Measurements from ENCODE around the gene APOBR. TPM values are rescaled to one million over a fixed set of nuclear protein-coding genes. Genes with fewer than 3 reads are reported as not detected.
"Not testable (repeated sequence)": the region's sequence is repeated elsewhere in the genome, so short reads cannot be mapped to it uniquely, and the experiment has no call there.

Gene APOBR
- total RNA-seq, 1 donor from 2014 or later = under 0.01 TPM

DNA sequence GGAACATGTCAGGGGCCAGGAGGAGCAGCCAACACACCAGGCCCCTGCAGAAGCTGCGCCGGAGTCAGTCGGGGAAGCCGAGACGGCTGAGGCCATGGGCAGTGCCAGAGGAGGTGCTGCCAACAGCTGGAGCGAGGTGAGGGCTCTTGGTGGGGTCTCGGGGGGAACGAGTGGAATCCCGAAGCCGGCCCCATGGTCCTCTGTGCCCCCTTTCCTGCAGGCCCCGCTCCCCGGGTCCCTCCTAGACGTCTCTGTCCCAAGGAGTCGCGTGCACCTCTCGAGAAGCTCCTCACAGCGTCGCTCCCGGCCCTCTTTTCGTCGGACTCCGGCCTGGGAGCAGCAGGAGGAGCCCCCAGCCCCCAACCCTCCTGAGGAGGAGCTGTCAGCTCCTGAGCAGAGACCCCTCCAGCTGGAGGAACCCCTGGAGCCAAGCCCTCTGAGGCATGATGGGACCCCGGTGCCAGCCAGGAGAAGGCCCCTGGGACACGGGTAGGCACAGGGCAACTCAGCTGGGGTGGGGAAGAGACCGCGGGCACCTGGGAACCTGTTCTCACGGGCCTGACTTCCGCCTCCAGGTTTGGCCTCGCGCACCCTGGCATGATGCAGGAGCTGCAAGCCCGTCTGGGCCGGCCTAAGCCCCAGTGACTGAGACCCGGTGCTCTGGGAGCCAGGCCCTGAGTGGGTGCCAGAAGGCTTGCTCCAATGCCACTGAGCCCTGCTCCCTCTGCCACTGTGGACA lies 3.6 kb downstream of the APOBR start:
- no peak for DNase-seq (ENCODE audit: low read depth in 2 of 2)

DNA sequence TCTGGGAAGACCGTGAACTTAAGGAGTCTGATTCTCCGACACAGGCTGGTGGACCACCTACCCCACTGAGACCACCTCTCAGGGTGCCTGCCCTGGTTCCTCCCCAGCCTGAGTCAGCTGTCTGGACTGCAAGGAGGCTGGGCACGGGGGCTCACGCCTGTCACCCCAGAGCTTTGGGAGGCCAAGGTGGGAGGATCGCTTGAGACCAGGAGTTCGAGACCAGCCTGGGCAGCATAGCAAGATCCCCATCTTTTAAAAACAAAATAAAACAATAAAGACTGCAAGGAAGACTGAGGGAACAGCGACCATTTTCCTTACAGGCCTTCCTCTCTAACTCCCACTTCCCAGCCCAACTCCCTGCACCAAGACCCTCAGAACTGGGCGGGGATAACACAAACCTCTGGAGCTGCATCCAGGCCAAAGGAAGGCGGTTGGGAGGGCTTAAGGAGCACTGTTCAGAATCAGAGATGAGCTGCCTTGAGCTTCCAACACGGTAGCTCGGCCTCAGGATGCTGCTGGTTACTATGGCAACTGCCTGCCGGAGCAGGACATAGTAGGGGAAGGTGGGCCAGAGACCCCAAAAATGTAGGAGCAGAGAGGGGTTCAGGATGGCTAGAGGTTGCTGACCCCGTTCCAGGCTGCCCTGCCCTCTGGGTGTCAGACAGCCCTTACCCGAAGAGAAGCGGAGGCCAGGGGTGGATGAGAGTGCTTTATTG lies 4.4 kb downstream of the APOBR start:
- no peak for DNase-seq (ENCODE audit: low read depth in 2 of 2)

DNA sequence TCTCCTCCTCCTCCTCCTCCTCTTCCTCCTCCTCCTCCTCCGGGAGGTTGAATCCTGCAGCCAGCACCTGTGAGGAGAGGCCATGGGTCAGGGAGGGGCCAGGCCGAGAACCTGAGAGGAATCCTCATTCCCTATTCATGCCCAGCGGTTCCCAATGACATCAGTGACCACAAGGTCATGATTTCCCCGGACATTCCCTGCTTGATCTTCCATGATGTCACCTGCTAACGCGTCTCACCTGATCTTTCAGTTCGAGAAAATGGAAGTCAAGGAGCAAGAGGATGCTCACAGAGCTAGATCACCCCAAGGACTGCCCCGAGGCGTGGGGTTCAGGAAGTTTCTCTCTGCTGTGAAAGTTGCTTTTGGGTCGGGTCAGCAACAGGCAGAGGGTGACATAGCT lies 5.4 kb downstream of the APOBR start:
- DNase-seq (ENCODE audit: low read depth in 2 of 2) = no peak

DNA sequence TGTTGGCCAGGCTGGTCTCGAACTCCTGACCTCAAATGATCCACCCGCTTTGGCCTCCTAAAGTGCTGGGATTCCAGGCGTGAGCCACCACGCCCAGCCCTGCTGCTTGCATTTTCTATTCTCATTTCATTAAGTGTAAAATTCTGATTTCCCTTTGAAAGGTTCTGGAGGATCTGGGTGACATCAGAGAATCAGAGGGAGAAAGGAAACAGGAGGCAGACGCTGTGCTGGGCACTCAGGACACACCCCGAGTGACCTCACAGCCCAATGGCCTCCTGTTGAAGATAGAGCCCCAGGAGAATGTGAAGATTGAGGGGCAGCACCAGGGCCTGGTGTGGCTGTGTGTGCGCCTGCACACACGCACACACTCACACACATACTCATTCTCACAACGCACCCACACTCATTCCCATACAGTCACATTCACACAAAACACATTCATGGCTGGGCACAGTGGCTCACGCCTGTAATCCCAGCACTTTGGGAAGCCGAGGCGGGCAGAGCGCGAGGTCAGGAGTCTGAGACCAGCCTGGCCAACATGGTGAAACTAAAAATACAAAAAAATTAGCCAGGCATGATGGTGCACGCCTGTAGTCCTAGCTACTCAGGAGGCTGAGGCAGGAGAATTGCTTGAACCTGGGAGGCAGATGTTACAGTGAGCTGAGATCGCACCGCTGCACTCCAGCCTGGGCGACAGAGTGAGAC lies 6.2 kb downstream of the APOBR start:
- not testable (repeated sequence) for DNase-seq (ENCODE audit: low read depth in 2 of 2)

DNA sequence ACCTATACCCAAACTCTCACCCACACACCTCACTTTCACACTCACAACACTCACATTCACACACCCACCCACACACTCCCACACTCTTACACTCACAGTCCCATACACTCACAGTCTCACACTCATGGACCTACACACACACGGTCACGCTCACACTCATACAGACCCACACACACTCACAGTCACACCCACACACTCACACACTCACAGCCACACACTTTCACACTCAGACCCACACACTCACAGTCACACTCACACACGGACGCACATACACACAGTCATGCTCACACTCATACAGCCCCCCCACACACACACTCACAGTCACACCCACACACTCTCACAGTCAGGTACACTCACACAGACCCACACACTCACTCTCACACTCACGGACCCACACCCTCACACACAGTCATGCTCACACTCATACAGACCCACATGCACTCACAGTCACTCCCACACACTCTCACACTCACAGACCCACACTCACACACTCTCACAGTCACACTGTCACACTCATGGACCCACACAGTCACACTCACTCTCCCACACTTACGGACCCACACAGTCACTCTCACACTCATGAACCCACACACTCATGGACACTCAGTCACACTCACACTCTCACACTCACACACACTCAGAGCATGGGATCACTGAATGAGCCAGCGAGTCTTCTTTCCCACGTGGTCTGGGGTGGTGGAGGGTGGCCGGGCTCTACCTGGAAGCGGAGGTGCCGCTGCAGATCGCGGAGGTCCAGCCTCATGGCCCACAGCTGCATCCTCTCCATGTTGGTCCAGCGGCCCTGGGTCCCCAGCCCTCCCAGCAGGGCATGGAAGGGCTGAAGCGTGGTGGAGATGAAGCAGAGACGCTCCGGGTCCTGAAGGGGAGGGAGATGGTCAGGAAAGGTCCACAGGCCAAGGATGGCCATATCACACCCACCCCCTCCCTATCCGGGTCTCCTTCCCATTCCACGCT lies 7.1 kb downstream of the APOBR start:
- DNase-seq (ENCODE audit: low read depth in 2 of 2) = no peak

DNA sequence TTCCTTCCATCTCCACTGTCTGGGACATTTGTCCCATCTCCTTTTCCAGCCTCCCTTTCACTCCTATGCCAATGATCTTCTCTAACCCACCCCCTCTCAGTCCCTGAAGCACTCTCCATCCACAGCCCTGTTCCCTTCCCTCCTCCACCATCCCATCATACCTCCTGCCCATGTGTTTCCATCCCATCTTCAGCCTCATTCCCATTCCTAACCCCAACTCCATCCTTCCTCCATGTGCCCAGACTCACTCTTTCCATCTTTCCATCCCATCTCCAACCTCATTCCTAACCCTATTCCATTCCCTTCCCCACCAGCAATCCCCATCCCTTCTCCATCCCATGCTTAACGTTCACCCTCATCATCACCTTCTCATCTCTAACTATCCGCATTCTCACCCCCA lies 7.8 kb downstream of the APOBR start:
- no peak for DNase-seq (ENCODE audit: low read depth in 2 of 2)

DNA sequence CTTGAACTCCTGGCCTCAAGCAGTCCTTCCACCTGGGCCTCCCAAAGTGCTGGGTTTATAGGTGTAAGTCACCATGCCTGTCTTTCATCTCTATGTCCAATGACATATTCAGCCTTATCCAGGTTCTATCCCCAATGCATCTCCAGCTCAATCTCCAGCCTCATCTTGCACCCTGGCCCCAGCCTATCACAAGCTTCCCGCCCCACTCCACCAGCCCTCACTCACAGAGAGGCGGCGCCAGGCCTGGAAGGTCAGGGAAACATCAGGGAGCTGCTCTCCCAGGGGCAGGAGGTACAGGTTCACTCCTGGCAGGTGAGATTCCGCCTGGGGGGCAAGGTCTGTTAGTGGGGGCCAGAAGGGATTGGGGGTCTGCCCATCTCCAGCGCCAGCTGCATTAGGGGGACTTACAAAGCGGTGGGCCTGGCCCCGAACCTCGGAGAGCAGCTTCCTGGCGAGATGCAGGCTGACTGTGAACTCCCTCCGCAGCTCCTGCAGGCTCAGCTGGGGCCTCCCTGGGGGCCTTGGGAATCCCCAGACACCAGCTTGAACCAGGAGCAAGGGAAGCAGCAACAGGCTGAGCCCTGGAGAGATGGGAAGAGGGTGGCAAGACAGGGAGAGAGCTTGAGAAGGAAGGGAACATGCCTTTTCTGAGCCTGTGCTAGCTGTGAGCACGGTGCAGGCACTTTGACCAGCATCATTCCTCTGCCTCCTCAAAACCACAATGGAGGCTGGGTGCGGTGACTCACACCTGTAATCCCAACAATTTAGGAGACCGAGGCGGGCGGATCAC lies 9.2 kb downstream of the APOBR start:
- no peak for DNase-seq (ENCODE audit: low read depth in 2 of 2)

DNA sequence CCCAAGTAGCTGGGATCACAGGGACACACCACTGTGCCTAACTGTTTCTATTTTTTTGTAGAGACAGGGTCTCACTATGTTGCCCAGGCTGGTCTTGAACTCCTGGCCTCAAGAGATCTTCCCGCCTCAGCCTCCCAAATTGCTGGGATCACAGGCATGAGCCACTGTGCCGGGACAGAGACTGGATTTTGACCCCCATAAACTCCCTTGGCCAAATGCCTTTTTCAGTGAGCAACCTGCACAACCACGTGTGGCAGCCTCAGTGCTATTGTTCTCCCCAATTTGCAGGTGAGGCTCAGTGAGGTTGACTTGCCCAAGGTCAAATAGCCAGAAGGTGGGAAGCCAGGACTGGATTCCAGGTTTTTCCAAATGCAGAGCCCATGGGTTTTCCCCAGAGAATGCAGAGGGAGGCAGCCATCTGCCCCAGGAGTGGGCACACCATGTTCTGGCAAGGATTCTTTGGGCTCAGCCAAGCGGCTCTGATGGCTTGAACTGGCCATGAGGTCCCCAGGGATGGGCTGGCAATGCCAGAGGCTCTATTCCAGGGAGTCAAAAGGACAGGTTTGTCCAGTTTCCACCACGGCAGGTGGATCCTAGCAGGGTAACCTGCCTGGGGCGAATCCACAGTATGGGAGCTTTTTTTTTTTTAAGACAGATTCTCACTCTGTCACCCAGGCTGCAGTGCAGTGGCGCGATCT lies 10.4 kb downstream of the APOBR start:
- DNase-seq (ENCODE audit: low read depth in 2 of 2) = no peak

DNA sequence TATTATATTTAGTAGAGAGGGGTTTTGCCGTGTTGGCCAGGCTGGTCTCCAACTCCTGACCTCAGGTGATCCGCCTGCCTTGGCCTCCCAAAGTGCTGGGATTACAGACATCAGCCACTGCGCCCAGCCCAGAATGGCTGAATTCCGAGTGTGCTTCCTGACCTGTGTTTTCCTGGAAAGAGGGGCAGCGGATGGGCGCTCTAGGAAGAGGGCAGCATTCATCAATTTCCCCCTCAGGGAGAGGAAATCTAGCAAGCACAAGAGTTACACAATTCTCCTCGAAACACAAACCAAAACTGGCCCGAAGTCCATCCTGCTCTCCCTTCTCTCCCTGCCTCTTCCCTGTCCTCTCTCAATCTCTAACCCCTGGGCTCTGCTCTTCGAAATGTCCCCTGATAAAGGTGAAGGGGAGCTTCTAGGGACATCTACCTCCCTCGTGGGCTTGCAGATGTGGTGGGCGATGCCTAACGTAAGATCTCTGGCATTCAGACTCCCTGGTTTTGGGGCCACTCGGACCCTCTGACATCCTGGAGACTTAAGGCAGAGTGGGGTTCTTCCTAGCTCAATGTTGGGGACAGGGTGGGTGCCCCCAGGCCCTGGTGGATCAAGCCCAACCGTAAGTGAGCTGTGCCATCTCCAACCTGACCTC lies 11.2 kb downstream of the APOBR start:
- DNase-seq (ENCODE audit: low read depth in 2 of 2) = no peak

DNA sequence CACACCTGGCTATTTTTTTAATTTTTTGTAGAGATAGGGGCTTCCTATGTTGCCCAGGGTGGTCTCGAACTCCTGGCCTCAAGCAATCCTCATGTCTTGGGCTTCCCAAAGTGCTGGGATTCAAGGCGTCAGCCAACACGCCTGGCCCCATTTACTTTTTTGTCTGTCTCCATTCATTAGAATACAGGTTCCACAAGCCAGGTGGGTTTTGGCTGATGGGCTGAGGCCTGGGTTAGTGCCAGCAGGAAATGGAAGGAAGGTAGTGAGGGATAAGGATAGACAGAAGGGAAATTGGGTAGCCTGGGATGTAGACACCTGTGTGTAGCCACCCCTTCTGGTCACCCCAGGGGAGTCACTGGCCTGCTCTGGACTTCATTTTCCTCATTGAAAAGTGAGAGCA lies 16.6 kb downstream of the APOBR start:
- DNase-seq (ENCODE audit: low read depth in 2 of 2) = no peak

DNA sequence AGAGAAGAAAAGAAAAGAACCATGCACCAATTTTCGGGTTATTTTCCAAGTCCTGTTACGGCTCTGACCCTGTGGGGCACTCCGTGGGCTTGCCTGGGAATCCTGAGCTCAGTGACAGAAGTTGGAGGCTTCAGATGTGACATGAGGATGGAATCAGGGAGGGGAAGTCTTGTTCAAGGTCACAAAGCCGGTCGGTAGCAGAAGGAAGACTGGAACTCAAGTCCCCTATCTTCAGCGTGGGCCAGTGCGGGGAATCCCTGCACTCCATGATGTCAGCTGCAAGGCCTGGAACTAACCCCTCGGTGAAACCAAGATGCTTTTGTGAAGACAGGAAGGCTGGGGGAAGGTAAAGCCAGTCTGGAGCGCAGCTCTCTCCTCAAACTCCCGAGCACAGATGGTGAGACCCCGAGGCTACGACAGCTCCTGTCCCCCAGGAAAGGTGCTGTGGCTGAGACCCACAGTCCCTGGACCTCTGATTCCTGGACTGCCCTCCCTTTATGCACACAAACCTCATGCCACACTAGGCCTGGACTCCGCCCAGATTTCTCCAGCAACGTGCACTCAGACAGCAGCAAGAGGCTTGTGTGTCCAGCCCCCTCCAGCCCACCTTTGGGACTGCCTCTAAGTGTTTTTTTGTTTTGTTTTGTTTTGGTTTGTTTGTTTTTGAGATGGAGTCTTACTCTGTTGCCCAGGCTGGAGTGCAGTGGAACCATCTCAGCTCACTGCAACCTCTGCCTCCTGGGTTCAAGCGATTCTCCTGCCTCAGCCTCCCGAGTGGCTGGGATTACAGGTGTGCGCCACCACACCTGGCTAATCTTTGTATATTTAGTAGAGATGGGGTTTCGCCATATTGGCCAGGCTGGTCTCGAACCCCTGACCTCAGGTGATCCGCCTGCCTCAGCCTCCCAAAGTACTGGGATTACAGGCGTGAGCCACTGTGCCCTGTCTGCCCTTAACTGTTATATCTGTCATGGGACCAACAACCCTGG lies 17.7 kb downstream of the APOBR start:
- DNase-seq (ENCODE audit: low read depth in 2 of 2) = no peak

DNA sequence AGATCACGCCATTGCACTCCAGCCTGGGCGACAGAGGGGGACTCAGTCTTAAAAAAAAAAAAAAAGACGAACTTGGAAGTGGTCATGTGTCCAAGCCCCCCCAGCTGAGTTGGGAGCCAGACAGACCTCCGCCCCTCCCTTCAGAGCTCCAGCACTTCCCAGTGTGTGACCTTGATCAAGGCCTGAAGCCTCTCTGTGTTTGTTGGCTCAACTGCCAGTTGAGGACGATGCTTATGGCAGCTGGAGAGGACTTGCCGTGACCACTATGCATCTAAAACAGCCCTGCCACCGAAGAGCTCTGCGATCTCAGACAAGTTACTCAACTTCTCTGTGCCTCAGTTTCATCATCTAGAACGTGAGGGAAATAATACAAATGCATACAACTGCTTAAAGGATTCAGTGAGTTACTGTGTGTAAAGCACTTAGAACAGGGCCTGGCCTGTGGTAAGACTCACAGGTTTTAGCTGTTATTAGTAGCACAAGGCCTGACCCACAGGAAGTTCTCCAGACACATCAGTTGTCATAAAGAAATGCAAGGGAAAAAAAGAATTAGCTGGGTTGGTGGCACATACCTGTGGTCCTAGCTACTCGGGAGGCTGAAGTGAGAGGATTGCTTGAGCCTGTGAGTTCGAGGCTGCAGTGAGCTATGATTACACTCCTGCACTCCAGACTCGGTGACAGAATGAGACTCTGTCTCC lies 19.2 kb downstream of the APOBR start:
- DNase-seq (ENCODE audit: low read depth in 2 of 2) = no peak

DNA sequence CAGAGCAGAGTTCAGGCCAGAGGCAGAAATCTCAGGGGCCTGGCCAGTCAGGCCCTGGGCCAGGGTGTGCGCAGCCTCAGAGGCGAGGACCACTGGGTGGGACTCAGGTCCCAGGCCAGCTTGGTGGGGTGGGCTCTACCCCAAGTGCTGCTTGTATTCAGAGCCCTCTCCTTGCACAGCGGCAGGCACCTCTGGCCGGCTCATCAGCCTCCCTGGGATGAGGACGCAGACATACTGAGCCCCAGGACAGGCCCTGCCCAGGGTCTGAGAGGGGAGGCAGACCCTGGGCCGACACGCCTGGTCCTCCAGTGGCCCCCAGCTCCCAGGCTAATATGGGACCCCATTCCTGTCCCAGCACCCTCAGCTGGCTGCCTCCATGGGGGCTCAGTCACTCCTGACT lies 19.8 kb downstream of the APOBR start:
- no peak for DNase-seq (ENCODE audit: low read depth in 2 of 2)

DNA sequence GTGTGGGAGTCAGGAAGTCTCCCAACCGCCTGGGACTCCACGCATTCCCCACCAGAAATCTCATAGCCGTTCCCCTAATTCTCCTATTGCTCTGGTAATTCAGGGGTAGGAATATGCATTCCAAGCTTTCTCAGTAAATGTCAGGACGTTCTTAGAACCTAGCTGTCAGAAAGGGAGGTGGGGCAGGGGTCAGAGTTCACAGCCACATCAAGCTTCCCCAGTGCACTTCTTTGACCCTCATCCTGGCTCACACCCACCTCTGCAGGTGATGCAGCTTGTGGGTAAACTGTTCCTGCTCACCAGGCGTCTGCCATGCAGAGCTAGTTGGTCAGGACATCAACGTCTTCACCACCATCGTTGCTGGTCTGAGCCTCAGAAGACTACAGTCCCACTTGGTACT lies 26.2 kb downstream of the APOBR start:
- DNase-seq (ENCODE audit: low read depth in 2 of 2) = no peak

DNA sequence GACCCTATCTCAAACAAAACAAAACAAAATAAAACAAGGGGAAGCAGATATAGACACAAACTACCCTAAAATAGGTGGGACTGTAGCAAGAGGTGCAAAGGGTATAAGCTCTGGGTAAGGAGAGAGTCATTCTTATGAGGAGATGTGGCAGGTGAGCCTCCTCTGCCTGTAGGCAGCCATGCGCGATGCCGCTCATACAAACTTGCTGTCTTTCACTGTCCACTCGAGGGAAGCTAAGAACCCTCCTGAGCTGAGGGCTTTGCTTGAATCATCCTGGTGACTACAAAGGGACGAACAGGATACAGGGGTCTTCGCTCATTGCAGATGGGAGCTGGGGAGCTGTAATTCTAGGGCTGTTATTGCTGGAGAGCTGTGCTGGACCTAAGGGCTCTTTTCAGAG lies 27.0 kb downstream of the APOBR start:
- DNase-seq (ENCODE audit: low read depth in 2 of 2) = no peak

DNA sequence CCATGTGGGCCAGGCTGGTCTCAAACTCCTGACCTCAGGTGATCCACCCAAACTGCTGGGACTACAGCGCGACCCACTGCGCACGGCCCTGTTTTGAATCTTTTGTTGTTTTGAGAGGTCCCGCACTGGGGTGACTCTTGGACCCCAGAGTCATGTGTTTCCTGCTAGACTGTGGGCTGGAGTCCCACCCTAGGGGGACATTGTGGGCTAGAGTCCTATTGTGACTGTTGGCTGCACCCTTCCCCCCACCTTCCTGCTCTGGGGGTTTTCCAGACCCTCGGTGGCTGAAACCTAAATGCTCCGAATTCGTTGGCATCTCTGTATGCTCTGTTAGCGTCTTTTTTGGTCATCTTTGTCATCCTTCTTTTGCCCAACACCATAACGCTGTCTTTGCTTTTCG lies 28.3 kb downstream of the APOBR start:
- no peak for DNase-seq (ENCODE audit: low read depth in 2 of 2)

DNA sequence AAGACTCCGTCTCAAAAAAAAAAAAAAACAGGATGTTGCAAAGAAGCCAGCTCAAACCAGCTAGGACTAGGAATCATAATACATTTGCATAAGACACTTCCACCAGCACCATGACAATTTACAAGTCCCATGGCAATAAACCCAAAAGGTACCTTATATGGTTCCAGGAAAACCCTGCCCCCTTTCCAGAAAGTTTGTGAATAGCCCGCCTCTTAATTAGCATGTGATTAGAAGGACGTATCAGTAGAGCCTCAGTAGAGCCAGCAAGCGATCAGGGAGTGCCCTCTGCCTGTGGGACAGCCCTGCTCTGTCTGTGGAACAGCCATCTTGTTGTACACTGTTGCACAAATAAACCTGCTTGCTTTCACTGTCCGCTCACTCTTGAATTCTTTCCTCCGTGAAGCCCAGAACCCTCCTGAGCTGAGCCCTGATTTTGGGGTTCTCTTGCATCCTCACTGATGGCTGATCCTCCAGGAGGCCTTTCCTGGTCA lies 30.3 kb downstream of the APOBR start:
- DNase-seq (ENCODE audit: low read depth in 2 of 2) = peak in 1 of 2 donors; percentile 25

All from dermis microvascular lymphatic vessel endothelial cell (primary cell).